Bone marrow (tissue), 2 donors: ENCODE measurements around the gene OR6B1.

ENCODE experiments used
- DNase-seq, 2 donors: peaks; one replicate each; lab custom pipeline; 2025; lab: John Stamatoyannopoulos, UW

OR6B1 gene

GRCh38 chr7:144000020-144000419, at the start of gene OR6B1:
OR6B1 (plus strand) TSS chr7:144000320; CDS start chr7:144003997, 3,677 bp downstream.
- no peak for DNase-seq

- no peak for DNase-seq
Measured at GRCh38 chr7:143953421-143953820, 46.7 kb upstream of the OR6B1 start.

GRCh38 chr7:143954135-143954534, 46.0 kb upstream of the OR6B1 start:
- no peak for DNase-seq

GRCh38 chr7:143954544-143954943, 45.6 kb upstream of the OR6B1 start, which contains the start of gene OR2F1:
OR2F1 (plus strand) TSS chr7:143954844; CDS start chr7:143959971, 5,127 bp downstream.
- no peak for DNase-seq

GRCh38 chr7:143958781-143959180, 41.3 kb upstream of the OR6B1 start:
- no peak for DNase-seq

- no peak for DNase-seq
Measured at GRCh38 chr7:143960813-143961610, 39.1 kb upstream of the OR6B1 start.

- DNase-seq = no peak
Measured at GRCh38 chr7:143965280-143965679, 34.8 kb upstream of the OR6B1 start.

- DNase-seq = no peak
Measured at GRCh38 chr7:143967398-143967797, 32.7 kb upstream of the OR6B1 start.

- no peak for DNase-seq
Measured at GRCh38 chr7:143973870-143974416, 26.2 kb upstream of the OR6B1 start.

GRCh38 chr7:143974459-143974858, 25.7 kb upstream of the OR6B1 start:
- DNase-seq = no peak

- DNase-seq = no peak
Measured at GRCh38 chr7:143975617-143976016, 24.5 kb upstream of the OR6B1 start.

GRCh38 chr7:143978585-143978984, 21.5 kb upstream of the OR6B1 start:
- DNase-seq = no peak

- no peak for DNase-seq
Measured at GRCh38 chr7:143979359-143979758, 20.8 kb upstream of the OR6B1 start.

- no peak for DNase-seq
Measured at GRCh38 chr7:143979998-143980397, 20.1 kb upstream of the OR6B1 start.

- no peak for DNase-seq
Measured at GRCh38 chr7:143980746-143981510, 19.2 kb upstream of the OR6B1 start.

- no peak for DNase-seq
Measured at GRCh38 chr7:143983960-143984359, 16.2 kb upstream of the OR6B1 start.

GRCh38 chr7:143987513-143987912, 12.6 kb upstream of the OR6B1 start:
- no peak for DNase-seq

- DNase-seq = no peak
Measured at GRCh38 chr7:143988976-143989745, 11.0 kb upstream of the OR6B1 start.

GRCh38 chr7:143992670-143993069, 7.5 kb upstream of the OR6B1 start:
- no peak for DNase-seq

GRCh38 chr7:143993924-143994323, 6.2 kb upstream of the OR6B1 start:
- no peak for DNase-seq

GRCh38 chr7:144001543-144001942, 1.4 kb downstream of the OR6B1 start:
- no peak for DNase-seq

- no peak for DNase-seq
Measured at GRCh38 chr7:144004703-144005102, 4.6 kb downstream of the OR6B1 start.
